Measurements from ENCODE around the gene MYH13.

Gene MYH13

GRCh38 chr17:10354651-10355050, 18.2 kb downstream of the MYH13 start:
- Histone ChIP-seq H3K4me3 (replicated peaks; ENCODE audit: insufficient read depth, low read length) (no peak overlapping the region), H3K27ac (replicated peaks) (no peak overlapping the region), H3K27me3 (ENCODE audit: insufficient read depth, poor library complexity, severe bottlenecking) (no peaks in the 10 kb centered on the region)
- DNase-seq (ENCODE audit: low read depth in 1 of 2, low spot score in 1 of 2) = no peak
- TF ChIP-seq REST (IDR thresholded peaks at IDR 0.05; ENCODE audit: insufficient replicate concordance, low read depth) (no peak), POLR2AphosphoS5 (IDR thresholded peaks at IDR 0.05; ENCODE audit: low read depth) (no peak), SPI1 (IDR thresholded peaks at IDR 0.05; ENCODE audit: borderline replicate concordance, low read depth) (no peak)

GRCh38 chr17:10352893-10353292, 19.9 kb downstream of the MYH13 start:
- Histone ChIP-seq H3K27ac (replicated peaks) (no peak overlapping the region), H3K27me3 (ENCODE audit: insufficient read depth, poor library complexity, severe bottlenecking) (no peaks in the 10 kb centered on the region), H3K4me3 (replicated peaks; ENCODE audit: insufficient read depth, low read length) (no peak overlapping the region)
- no peak for DNase-seq (ENCODE audit: low read depth in 1 of 2, low spot score in 1 of 2)
- TF ChIP-seq POLR2AphosphoS5 (IDR thresholded peaks at IDR 0.05; ENCODE audit: low read depth) (no peak), GABPA (IDR thresholded peaks at IDR 0.05; ENCODE audit: low read depth) (no peak), REST (IDR thresholded peaks at IDR 0.05; ENCODE audit: insufficient replicate concordance, low read depth) (no peak), SPI1 (IDR thresholded peaks at IDR 0.05; ENCODE audit: borderline replicate concordance, low read depth) (no peak), CTCF (IDR thresholded peaks at IDR 0.05; ENCODE audit: insufficient read depth, low read length) (no peak)

GRCh38 chr17:10349403-10349802, 23.4 kb downstream of the MYH13 start:
- no peak overlapping the region for H3K4me3 ChIP-seq (replicated peaks; ENCODE audit: insufficient read depth, low read length)
- TF ChIP-seq SPI1 (IDR thresholded peaks at IDR 0.05; ENCODE audit: borderline replicate concordance, low read depth) (no peak), GABPA (IDR thresholded peaks at IDR 0.05; ENCODE audit: low read depth) (no peak), CTCF (IDR thresholded peaks at IDR 0.05; ENCODE audit: insufficient read depth, low read length) (no peak)
- H3K27me3 ChIP-seq (ENCODE audit: insufficient read depth, poor library complexity, severe bottlenecking) = no peaks in the 10 kb centered on the region
- H3K27ac ChIP-seq (replicated peaks) = no peak overlapping the region
- DNase-seq (ENCODE audit: low read depth in 1 of 2, low spot score in 1 of 2) = no peak

- Histone ChIP-seq H3K27ac (replicated peaks) (no peak overlapping the region), H3K27me3 (ENCODE audit: insufficient read depth, poor library complexity, severe bottlenecking) (no peaks in the 10 kb centered on the region), H3K4me3 (replicated peaks; ENCODE audit: insufficient read depth, low read length) (no peak overlapping the region)
- no peak for DNase-seq (ENCODE audit: low read depth in 1 of 2, low spot score in 1 of 2)
- TF ChIP-seq POLR2AphosphoS5 (IDR thresholded peaks at IDR 0.05; ENCODE audit: low read depth) (no peak), SPI1 (IDR thresholded peaks at IDR 0.05; ENCODE audit: borderline replicate concordance, low read depth) (no peak), CTCF (IDR thresholded peaks at IDR 0.05; ENCODE audit: insufficient read depth, low read length) (no peak), REST (IDR thresholded peaks at IDR 0.05; ENCODE audit: insufficient replicate concordance, low read depth) (no peak)
Measured at GRCh38 chr17:10344816-10345215, 28.0 kb downstream of the MYH13 start.

All from HL-60 (cell line).